OCI-LY7 (cell line): ENCODE measurements around the gene ORM2. TPM values are rescaled to one million over a fixed set of nuclear protein-coding genes. Genes with fewer than 3 reads are reported as not detected.

Experiments
- BruUV-seq: library from RNA; stranded (reverse); fragments of 400-500 nt; replicated peaks from 2 replicates; lab custom pipeline; 2021; lab: Mats Ljungman, UMichigan
- CTCF ChIA-PET: fragments of 300-600 bp; sonication (Branson Sonifier 250); formaldehyde crosslinking; loops from one replicate; lab custom pipeline; 2022; ENCODE audit warnings: antibody characterized with exemption; ENCODE audit not compliant: unreplicated experiment; lab: Charles Lee
- POLR2A ChIA-PET: fragments of 300-600 bp; sonication (Branson Sonifier 250); formaldehyde crosslinking; loops from one replicate; lab custom pipeline; 2022; ENCODE audit warnings: antibody characterized with exemption; lab: Charles Lee
- DNase-seq: peaks from one replicate; pipeline ENCODE4 v3.0.0-alpha.2; 2015; ENCODE audit warnings: low spot score
- H2AFZ ChIP-seq: fragments of 200-600 bp; sonication (generic), shearing (Covaris generic); 2 replicates; pipeline ENCODE4 v1.6.1; 2014; ENCODE audit warnings: mild to moderate bottlenecking, antibody characterized with exemption, low read length, moderate library complexity
- H3K27ac ChIP-seq: fragments of 200-600 bp; sonication (generic); 2 replicates; pipeline ENCODE4 v1.5.1; 2014; ENCODE audit warnings: mixed run types, low read depth, mild to moderate bottlenecking, moderate library complexity, low read length, inconsistent platforms; ENCODE audit not compliant: poor library complexity, severe bottlenecking
- H3K36me3 ChIP-seq: fragments of 200-600 bp; sonication (generic); 2 replicates; pipeline ENCODE4 v1.6.1; 2014; ENCODE audit warnings: mild to moderate bottlenecking, antibody characterized with exemption, low read length, moderate library complexity, mixed read lengths; ENCODE audit not compliant: insufficient read depth
- H3K4me1 ChIP-seq: fragments of 200-600 bp; sonication (generic); 2 replicates; pipeline ENCODE4 v1.5.1; 2014; ENCODE audit warnings: mild to moderate bottlenecking, low read length; ENCODE audit not compliant: insufficient read depth, poor library complexity, severe bottlenecking
- H3K4me2 ChIP-seq: fragments of 200-600 bp; sonication (generic); 2 replicates; pipeline ENCODE4 v1.6.1; 2014; ENCODE audit warnings: mild to moderate bottlenecking, low read length
- H3K4me3 ChIP-seq: fragments of 200-600 bp; sonication (generic); 2 replicates; pipeline ENCODE4 v1.5.1; 2014; ENCODE audit warnings: mild to moderate bottlenecking, low read depth, low read length; ENCODE audit not compliant: poor library complexity, severe bottlenecking
- H3K79me2 ChIP-seq: fragments of 200-600 bp; sonication (generic); 2 replicates; pipeline ENCODE4 v1.6.1; 2016; ENCODE audit warnings: low read depth, mild to moderate bottlenecking, low read length, moderate library complexity, mixed read lengths; ENCODE audit not compliant: insufficient read depth
- H3K9me2 ChIP-seq: fragments of 200-600 bp; sonication (generic); 2 replicates; pipeline ENCODE4 v1.6.1; 2016; ENCODE audit warnings: mild to moderate bottlenecking, low read length, mixed read lengths; ENCODE audit not compliant: insufficient read depth
- H3K9me3 ChIP-seq: fragments of 200-600 bp; sonication (generic); 2 replicates; pipeline ENCODE4 v1.6.1; 2014; ENCODE audit warnings: mild to moderate bottlenecking, mixed run types, low read length, mixed read lengths
- H4K20me1 ChIP-seq: fragments of 200-600 bp; sonication (generic); 2 replicates; pipeline ENCODE4 v1.6.1; 2014; ENCODE audit warnings: mild to moderate bottlenecking, antibody characterized with exemption, low read length, moderate library complexity, mixed read lengths; ENCODE audit not compliant: insufficient read depth
- CTCF ChIP-seq: fragments of 200-600 bp; sonication (generic); conservative IDR thresholded peaks from 2 replicates; pipeline ENCODE4 v1.5.1; 2014; ENCODE audit warnings: mild to moderate bottlenecking, antibody characterized with exemption, low read length, moderate library complexity, mixed read lengths
- EZH2phosphoT487 ChIP-seq: fragments of 200-600 bp; sonication (generic); IDR thresholded peaks from 2 replicates; pipeline ENCODE4 v1.6.1; 2018; ENCODE audit warnings: low read depth, borderline replicate concordance, mild to moderate bottlenecking, mixed run types, antibody characterized with exemption, low read length, moderate library complexity, mixed read lengths
- intact Hi-C: fragments of 100-400 bp; cut with micrococcal nuclease; formaldehyde crosslinking; loops from one replicate; pipeline ENCODE4 v1.10.0; 2022; ENCODE audit not compliant: unreplicated experiment
- total RNA-seq, 2 experiments: library from RNA; depleted of rRNA in 1 of 2; stranded (reverse); fragments of >200 nt in 1 of 2; shearing (Covaris generic) in 1 of 2; gene quantifications; 2 replicates each; pipeline ENCODE4 v1.2.3, GENCODE V29; 2014 to 2022

Gene ORM2
- total RNA-seq, 2 experiments from 2014 or later: not detected

GRCh38 chr9:114300153-114300845, 29.4 kb upstream of the ORM2 start:
- intact Hi-C loops: no loop called here
- TF ChIP-seq CTCF (no peak), EZH2phosphoT487 (no peak)
- no TSS peak for BruUV-seq
- peaks cover 8% of the 10 kb centered on the region; the same call in 1 of the 2 replicates for H3K9me3 ChIP-seq
- no peaks in the 10 kb centered on the region for H3K36me3 ChIP-seq
- H3K4me2 ChIP-seq: no peak overlapping the region
- H3K79me2 ChIP-seq: no peaks in the 10 kb centered on the region
- POLR2A ChIA-PET: no interaction called here
- CTCF ChIA-PET: no interaction called here
- no peaks in the 10 kb centered on the region for H3K9me2 ChIP-seq
- no peak overlapping the region for H3K27ac ChIP-seq
- no peaks in the 10 kb centered on the region for H4K20me1 ChIP-seq
- H2AFZ ChIP-seq: no peak overlapping the region
- no peak overlapping the region for H3K4me3 ChIP-seq
- no peaks in the 10 kb centered on the region for H3K4me1 ChIP-seq
- DNase-seq: no peak

- BruUV-seq: no TSS peak
- Histone ChIP-seq H3K9me2 (no peaks in the 10 kb centered on the region), H2AFZ (no peak overlapping the region), H3K9me3 (0 out of 2 replicates have a peak, but pooled peaks cover 6% of the 10 kb centered on the region), H3K4me3 (no peak overlapping the region), H3K4me2 (no peak overlapping the region), H3K36me3 (no peaks in the 10 kb centered on the region), H3K79me2 (no peaks in the 10 kb centered on the region), H4K20me1 (no peaks in the 10 kb centered on the region), H3K27ac (no peak overlapping the region), H3K4me1 (no peaks in the 10 kb centered on the region)
- ChIA-PET POLR2A (no interaction called here), CTCF (no interaction called here)
- intact Hi-C loops: no loop called here
- no peak for DNase-seq
- TF ChIP-seq CTCF: no peak
- no peak for TF ChIP-seq EZH2phosphoT487
Observed at GRCh38 chr9:114300846-114301797, 28.5 kb upstream of the ORM2 start.
